ENCODE measurements around the gene TRIP10.

TRIP10 gene, protein sequence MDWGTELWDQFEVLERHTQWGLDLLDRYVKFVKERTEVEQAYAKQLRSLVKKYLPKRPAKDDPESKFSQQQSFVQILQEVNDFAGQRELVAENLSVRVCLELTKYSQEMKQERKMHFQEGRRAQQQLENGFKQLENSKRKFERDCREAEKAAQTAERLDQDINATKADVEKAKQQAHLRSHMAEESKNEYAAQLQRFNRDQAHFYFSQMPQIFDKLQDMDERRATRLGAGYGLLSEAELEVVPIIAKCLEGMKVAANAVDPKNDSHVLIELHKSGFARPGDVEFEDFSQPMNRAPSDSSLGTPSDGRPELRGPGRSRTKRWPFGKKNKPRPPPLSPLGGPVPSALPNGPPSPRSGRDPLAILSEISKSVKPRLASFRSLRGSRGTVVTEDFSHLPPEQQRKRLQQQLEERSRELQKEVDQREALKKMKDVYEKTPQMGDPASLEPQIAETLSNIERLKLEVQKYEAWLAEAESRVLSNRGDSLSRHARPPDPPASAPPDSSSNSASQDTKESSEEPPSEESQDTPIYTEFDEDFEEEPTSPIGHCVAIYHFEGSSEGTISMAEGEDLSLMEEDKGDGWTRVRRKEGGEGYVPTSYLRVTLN

DNA sequence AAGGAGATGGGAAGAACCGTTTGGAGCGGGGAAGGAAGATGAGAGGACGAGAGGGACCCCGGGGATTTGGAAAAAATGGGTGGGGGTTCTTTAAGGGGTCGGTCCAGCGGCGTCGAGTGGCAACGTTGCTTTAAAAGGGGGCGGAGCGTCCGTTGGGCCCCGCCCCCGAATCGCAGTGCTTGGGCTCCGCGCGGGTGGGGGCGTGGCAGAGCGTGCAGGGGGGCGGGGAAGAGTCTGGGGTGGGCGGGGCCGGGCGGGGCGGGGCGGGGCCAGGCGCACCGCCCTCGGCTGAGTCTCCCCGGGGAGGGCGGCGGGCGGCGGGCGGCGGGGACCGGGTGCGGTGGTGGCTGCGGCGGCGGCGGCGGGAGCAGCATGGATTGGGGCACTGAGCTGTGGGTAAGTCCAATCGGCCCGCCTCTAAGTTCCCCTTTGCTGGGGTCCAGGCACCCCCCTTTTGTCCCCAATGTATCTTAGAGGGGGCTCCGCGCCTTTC, at the start of gene TRIP10:
Gene TRIP10, plus strand, starts transcription at position 291 of the 493 bp plus-strand sequence. Its CDS starts 82 bp downstream, at position 373.
- peak within 1 kb of the TSS; percentile 88 for H3K4me3 Mint-ChIP-seq
- H3K4me1 Mint-ChIP-seq: peaks cover 34% of the 10 kb centered on the region
- no peaks in the 10 kb centered on the region for H3K27me3 Mint-ChIP-seq
- H3K27ac Mint-ChIP-seq: peak within 1 kb of the TSS; percentile 82
- H3K36me3 Mint-ChIP-seq: peaks cover 3% of the 10 kb centered on the region
- H3K9me3 Mint-ChIP-seq: no peaks in the 10 kb centered on the region

DNA sequence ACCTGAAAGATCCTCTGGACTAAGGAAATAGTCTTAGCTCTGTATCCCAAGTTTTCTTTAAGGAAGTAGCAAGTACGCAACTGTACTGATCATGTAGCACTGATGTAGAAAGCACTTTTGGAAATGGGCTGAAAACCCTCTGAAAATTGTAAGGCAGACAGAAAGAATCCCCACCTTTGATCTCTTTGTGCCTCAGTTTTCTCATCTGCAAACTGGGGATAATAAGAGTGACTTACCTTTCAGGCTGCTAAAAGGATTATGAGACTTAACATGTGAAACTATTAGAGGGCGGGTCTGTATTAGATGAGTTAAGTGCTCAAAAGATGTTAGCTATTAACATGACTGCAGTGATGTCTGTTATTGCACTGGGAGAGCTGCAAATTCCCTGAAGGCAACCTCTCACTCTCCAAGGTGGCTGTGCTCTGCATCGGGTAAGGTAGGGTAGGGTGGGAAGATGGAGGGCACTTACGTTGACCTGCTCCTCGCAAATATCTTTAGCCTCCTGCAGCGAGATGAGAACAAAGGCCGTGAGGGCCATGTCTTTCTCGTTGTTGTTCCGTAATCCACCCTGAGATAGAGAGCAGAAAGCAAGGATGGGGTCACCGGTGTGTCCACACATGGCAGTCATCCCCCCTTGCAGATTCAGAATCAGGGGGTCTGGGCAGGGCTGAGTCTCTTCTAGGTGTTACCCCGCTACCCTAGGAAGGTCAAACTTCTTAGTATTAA, 49.2 kb upstream of the TRIP10 start:
- Mint-ChIP-seq H3K4me1 (peaks cover 4% of the 10 kb centered on the region), H3K4me3 (no peak overlapping the region), H3K27ac (no peak overlapping the region), H3K36me3 (no peaks in the 10 kb centered on the region), H3K27me3 (no peaks in the 10 kb centered on the region), H3K9me3 (no peaks in the 10 kb centered on the region)

DNA sequence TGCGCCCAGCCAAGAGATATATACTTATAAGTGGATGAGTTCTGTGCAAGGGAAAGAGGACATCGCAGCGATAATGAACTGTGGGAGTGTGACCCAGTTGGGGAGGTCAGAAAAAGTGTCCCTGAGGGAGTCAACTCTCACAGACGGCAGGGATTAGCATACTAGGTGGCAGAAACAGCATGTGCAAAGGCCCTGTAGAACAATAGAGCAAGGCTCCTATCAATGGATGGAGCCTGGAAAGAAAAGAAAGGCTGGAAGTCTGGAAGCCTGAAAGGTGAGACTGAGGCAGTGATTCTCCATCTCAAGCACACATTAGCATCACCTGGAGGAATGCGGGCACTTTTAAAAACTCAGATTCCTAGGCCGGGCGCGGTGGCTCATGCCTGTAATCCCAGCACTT, 48.1 kb upstream of the TRIP10 start:
- Mint-ChIP-seq H3K4me3 (no peak overlapping the region), H3K36me3 (no peaks in the 10 kb centered on the region), H3K9me3 (no peaks in the 10 kb centered on the region), H3K27me3 (no peaks in the 10 kb centered on the region), H3K27ac (no peak overlapping the region), H3K4me1 (peaks cover 4% of the 10 kb centered on the region)

DNA sequence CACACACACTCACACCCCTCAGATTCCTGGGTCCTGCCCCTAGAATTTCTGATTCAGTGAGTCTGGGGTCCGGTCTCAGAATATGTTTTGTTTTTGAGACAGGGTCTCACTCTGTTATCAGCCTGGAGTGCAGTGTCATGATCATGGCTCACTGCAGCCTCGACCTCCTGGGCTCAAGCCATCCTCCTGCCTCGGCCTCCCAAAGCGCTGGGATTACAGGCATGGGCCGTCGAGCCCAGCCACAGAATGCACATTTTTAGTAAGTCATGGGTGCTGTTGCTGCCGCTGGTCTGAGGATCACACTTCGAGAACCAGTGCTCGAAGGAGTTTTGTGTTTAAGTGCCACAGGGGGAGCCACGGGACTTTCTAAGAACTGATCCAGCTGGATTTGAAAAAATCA, 47.5 kb upstream of the TRIP10 start:
- H3K4me1 Mint-ChIP-seq: peaks cover 4% of the 10 kb centered on the region
- no peak overlapping the region for H3K4me3 Mint-ChIP-seq
- H3K27me3 Mint-ChIP-seq: no peaks in the 10 kb centered on the region
- H3K9me3 Mint-ChIP-seq: no peaks in the 10 kb centered on the region
- H3K36me3 Mint-ChIP-seq: no peaks in the 10 kb centered on the region
- H3K27ac Mint-ChIP-seq: no peak overlapping the region

DNA sequence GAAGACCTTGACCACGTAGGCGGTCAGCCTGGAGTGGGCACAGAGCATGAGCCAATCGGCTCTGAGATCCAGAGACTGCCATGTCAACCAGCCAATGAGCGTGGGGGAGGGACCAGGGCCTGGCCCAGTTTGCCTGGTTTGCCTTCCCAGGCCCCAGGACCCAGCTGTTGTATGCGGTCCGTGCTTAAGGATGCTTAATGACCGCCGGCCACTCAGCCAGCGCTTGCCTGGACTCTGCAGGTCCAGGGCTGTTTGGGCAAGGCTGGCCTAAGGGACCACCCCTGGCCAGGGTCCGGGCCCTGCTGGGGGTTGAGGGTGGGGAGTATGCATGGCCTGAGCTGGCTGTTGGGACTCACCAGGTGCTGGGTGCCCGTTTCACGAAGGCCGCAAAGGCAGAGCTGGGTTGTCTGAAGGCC, 46.4 kb upstream of the TRIP10 start:
- H3K4me1 Mint-ChIP-seq: no peaks in the 10 kb centered on the region
- H3K27me3 Mint-ChIP-seq: no peaks in the 10 kb centered on the region
- no peaks in the 10 kb centered on the region for H3K9me3 Mint-ChIP-seq
- no peak overlapping the region for H3K4me3 Mint-ChIP-seq
- no peak overlapping the region for H3K27ac Mint-ChIP-seq
- H3K36me3 Mint-ChIP-seq: no peaks in the 10 kb centered on the region

DNA sequence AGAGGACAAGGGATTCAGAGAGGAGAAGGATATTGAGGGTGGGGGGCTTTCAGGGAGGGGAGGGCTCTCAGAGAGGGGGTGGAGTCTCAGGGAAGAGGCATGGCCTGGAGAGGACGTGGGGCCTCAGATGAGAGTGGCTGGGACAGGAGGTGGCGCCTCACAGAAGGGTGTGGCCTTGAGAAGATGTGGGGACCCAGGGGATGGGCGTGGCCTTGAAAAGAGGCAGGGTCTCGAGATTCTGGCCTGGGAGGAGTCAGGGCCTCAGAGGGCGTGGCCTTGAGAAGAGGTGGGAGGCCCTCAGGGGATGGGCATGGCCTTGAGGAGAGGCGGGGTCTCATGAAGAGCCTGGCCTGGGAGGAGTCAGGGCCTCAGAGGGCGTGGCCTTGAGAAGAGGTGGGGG, 45.8 kb upstream of the TRIP10 start:
- H3K36me3 Mint-ChIP-seq: no peaks in the 10 kb centered on the region

DNA sequence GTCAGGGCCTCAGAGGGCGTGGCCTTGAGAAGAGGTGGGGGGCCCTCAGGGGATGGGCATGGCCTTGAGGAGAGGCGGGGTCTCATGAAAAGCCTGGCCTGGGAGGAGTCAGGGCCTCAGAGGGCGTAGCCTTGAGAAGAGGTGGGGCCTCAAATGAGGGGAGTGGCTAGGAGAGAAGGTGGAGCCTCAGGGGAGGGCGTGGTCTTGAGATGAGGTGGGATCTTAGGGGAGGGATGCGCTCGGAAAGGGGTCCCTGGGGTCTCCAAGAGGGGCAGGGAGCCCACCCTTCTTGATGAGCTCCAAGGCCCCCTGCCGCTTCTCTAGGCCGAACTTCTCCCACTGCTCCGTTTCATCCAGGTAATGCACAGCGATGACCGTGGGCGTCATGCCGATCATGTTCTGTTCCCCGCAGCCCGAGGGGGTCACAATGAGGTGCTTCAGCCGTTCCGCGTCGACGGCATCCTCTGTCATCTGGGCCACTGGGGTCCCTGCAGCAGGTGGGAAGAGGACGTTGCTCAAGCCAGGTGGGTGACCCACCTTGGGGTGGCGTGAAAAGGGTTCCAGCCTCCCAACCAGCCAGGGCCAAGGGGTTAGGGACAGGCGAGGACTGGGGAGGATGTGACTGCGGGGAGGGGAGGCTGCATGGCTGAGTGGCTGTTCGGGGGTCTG, 45.2 kb upstream of the TRIP10 start:
- no peaks in the 10 kb centered on the region for H3K4me1 Mint-ChIP-seq
- H3K4me3 Mint-ChIP-seq: no peak overlapping the region
- no peak overlapping the region for H3K27ac Mint-ChIP-seq
- no peaks in the 10 kb centered on the region for H3K36me3 Mint-ChIP-seq
- H3K9me3 Mint-ChIP-seq: no peaks in the 10 kb centered on the region
- no peaks in the 10 kb centered on the region for H3K27me3 Mint-ChIP-seq

More for the DNA sequence above, 45.8 kb upstream of the TRIP10 start:
- no peaks in the 10 kb centered on the region for H3K4me1 Mint-ChIP-seq
- no peak overlapping the region for H3K27ac Mint-ChIP-seq
- H3K27me3 Mint-ChIP-seq: no peaks in the 10 kb centered on the region
- H3K4me3 Mint-ChIP-seq: no peak overlapping the region
- H3K9me3 Mint-ChIP-seq: no peaks in the 10 kb centered on the region

DNA sequence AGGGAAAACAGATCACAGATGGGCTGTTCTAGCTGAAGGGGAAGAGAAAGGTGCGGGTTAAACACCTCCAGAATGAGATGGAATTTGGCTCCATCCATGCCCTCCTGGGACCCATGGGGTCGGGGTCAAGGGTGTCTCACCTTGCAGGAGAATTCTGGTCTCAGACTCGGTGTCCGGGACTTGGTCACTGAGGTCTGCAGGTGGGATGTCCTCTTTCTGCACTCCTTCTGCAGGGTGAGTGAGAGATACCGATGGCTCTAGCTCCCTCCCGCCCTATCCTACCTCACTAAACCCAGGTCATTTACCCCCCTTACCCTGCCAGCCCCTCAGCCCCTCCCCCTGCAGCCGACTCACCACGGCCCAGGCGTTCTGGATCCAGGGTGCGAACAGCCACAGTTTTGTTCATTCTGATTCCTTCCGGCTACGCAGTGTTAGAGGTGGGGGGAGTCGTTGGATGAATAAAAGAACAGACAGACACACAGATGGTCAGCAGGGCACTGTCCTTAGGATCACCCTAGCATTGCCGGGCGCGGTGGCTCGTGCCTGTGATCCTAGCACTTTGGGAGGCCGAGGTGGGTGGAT, 43.1 kb upstream of the TRIP10 start:
- Mint-ChIP-seq H3K27ac (no peak overlapping the region), H3K27me3 (no peaks in the 10 kb centered on the region), H3K9me3 (no peaks in the 10 kb centered on the region), H3K4me1 (no peaks in the 10 kb centered on the region), H3K36me3 (no peaks in the 10 kb centered on the region), H3K4me3 (no peak overlapping the region)

DNA sequence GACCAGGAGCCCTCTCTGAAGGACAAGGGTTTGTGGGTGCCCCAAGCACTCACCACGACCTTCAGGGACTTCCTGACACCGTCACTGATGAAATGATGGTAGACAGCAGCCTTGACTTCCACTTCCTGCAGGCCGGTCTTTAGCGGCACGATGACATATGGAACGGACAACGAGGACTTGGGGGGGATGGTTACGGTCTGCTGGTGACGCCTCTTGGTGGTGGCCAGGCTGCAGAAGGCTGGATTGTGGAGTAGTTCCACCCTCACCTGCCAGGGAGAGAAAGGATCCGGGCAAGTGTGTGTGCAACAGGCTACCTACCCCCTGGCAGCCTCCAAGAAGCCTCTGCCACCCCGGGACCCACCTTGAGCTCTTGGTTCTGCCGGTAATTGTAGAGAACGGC, 42.2 kb upstream of the TRIP10 start:
- no peaks in the 10 kb centered on the region for H3K9me3 Mint-ChIP-seq
- H3K27ac Mint-ChIP-seq: no peak overlapping the region
- no peak overlapping the region for H3K4me3 Mint-ChIP-seq

DNA sequence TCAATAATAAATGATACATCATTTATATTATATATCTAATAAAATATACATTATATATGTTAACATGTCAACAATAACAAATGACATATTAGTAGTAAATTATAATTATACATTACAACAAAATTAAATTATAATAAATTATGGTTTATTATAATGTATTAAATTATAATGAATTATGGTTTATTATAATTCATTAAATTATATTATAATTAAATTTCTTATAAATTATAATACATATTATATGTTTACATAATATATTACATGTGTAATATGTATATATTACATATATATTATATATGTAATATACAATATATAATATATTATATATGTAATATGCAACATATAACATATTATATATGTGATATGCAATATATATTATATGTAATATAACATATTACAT, 39.5 kb upstream of the TRIP10 start:
- Mint-ChIP-seq H3K36me3 (no peaks in the 10 kb centered on the region), H3K27me3 (no peaks in the 10 kb centered on the region), H3K27ac (no peak overlapping the region), H3K4me3 (no peak overlapping the region), H3K4me1 (no peaks in the 10 kb centered on the region), H3K9me3 (no peaks in the 10 kb centered on the region)

More for the DNA sequence above, 42.2 kb upstream of the TRIP10 start:
- Mint-ChIP-seq H3K4me1 (no peaks in the 10 kb centered on the region), H3K36me3 (no peaks in the 10 kb centered on the region), H3K27me3 (no peaks in the 10 kb centered on the region)

DNA sequence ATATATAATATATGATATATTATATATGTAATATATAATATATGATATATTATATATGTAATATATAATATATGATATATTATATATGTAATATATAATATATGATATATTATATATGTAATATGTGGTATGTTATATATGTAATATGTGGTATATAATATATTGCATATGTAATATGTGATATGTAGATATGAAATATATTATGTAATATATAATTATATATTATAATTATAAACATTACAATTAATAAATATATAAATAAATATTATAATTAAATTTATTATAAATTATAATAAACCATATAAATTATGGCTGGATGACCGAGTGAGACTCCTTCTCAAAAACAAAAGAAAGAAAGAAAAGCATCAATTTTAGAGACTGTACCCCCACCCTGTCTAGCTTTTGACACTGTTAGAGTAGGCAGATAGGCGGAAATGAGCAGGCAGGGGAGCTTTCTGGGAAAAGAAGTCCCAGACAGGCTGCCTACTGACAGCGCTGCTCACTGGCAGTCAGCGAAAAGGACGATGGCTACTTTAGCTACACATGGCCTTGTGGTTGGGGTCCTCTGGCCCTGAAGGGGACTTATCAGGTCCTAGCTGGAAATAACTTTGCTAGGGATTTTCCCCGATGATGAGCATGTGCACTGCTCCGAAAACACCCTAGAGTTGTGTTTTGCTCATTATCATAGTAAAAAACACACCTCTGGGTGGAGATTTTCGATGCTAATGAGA, 38.7 kb upstream of the TRIP10 start:
- Mint-ChIP-seq H3K9me3 (no peaks in the 10 kb centered on the region), H3K4me1 (no peaks in the 10 kb centered on the region)

DNA sequence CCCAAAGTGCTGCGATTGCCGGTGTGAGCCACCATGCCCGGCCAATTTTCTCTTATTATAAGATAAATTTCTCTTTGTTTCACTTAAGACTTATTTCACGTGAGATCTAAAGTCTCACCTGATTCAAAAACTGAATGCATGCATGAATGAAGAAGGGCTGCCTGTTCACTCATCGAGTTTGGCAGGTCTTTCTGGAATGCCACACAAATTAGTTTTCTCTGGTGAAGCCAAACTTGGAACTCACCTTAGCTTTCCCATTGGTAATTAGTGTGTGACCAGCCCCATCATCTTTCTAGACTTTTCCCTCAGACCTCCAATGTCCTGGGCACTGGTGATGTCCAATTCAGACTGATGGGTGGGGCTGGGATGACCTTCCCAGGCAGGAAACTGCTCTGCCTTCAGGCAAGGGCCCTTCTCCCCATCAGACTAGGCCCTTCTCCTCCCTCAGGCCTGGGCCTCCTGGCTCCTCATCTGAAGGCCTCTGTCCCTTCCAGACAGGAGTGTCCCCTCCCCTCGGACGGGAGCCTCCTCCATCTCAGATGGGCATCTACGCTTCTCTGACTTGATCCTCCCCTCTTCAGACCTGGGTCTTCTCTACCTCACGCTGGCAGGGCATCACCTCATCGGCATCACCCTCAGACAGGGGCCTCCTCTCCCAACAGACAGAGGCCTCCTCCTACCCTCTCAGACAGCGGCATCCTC, 33.4 kb upstream of the TRIP10 start:
- peaks cover 17% of the 10 kb centered on the region for H3K27me3 Mint-ChIP-seq
- no peaks in the 10 kb centered on the region for H3K9me3 Mint-ChIP-seq
- no peaks in the 10 kb centered on the region for H3K36me3 Mint-ChIP-seq
- H3K27ac Mint-ChIP-seq: no peak overlapping the region
- H3K4me3 Mint-ChIP-seq: no peak overlapping the region
- peaks cover 11% of the 10 kb centered on the region for H3K4me1 Mint-ChIP-seq

More for the DNA sequence above, 38.7 kb upstream of the TRIP10 start:
- H3K27ac Mint-ChIP-seq: no peak overlapping the region
- H3K36me3 Mint-ChIP-seq: no peaks in the 10 kb centered on the region
- no peak overlapping the region for H3K4me3 Mint-ChIP-seq
- H3K27me3 Mint-ChIP-seq: no peaks in the 10 kb centered on the region

DNA sequence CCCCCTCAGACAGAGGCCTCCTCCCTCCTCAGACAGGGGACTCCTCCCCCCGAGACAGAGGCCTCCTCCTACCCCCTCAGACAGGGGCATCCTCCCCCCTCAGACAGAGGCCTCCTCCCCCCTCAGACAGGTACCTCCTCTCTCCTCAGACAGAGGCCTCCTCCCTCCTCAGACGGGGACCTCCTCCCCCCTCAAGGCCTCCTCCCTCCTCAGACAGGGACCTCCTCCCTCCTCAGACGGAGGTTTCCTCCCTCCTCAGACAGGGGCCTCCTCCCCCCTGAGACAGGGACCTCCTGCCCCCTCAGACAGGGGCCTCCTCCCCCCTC, 32.9 kb upstream of the TRIP10 start:
- no peak overlapping the region for H3K4me3 Mint-ChIP-seq
- no peak overlapping the region for H3K27ac Mint-ChIP-seq
- no peaks in the 10 kb centered on the region for H3K36me3 Mint-ChIP-seq
- no peaks in the 10 kb centered on the region for H3K9me3 Mint-ChIP-seq
- peaks cover 13% of the 10 kb centered on the region for H3K4me1 Mint-ChIP-seq
- peaks cover 19% of the 10 kb centered on the region for H3K27me3 Mint-ChIP-seq

DNA sequence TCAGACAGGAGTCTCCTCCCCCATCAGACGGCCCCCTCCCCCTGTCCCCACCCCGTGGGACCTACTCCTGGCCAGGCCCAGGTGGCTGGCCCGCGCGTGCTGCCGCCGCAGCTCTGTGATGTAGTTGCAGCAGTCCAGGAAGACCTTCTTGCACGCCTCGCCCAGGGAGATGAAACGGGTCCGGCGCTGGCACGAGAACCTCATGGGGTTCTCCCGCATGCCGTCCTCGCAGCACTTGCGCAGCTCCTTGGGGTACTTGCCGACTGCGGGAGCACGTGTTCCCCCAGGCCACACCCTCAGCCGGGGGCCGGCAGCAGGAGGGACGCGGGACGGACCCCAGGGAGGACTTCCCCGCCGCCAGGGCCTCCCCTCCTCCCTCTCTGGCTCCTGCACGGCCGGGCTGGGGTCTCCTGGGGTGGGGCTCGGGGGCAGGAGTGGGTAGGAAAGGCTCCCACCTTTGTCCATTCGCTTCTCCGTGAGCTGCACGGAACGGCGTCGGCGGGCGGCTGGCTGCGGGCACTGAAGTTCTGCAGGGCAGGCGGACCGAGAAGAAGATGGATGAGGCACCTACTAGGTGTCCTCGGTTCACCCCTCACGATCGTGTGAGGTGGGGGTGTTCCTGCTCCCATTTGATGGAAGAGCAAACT, 32.3 kb upstream of the TRIP10 start:
- Mint-ChIP-seq H3K4me1 (peaks cover 13% of the 10 kb centered on the region), H3K36me3 (no peaks in the 10 kb centered on the region), H3K27ac (no peak overlapping the region), H3K4me3 (no peak overlapping the region), H3K27me3 (peaks cover 19% of the 10 kb centered on the region), H3K9me3 (no peaks in the 10 kb centered on the region)
